ENCODE measurements around the gene TLE4.

- TF ChIP-seq MAX (IDR thresholded peaks at IDR 0.05) (no peak), CEBPB (IDR thresholded peaks at IDR 0.05) (no peak), POLR2A (IDR thresholded peaks at IDR 0.05; ENCODE audit: low read length) (no peak), CHD4 (IDR thresholded peaks at IDR 0.05; ENCODE audit: borderline replicate concordance) (no peak)
Measured at GRCh38 chr9:79632060-79632459, 60.3 kb downstream of the TLE4 start.

Measured in A549 (cell line).